ENCODE measurements around the gene RNF26. TPM values are rescaled to one million over a fixed set of nuclear protein-coding genes. Genes with fewer than 3 reads are reported as not detected.

Gene RNF26
- total RNA-seq, 1 donor from 2014 or later: 30.2 TPM

- Mint-ChIP-seq H3K36me3 (ENCODE audit: unreplicated experiment) (peaks cover 10% of the 10 kb centered on the region), H3K27me3 (ENCODE audit: unreplicated experiment) (no peaks in the 10 kb centered on the region), H3K27ac (ENCODE audit: unreplicated experiment) (peak overlapping the region; percentile 74), H3K4me1 (ENCODE audit: unreplicated experiment) (peaks cover 41% of the 10 kb centered on the region), H3K4me3 (ENCODE audit: unreplicated experiment) (peak overlapping the region; percentile 75), H3K9me3 (ENCODE audit: unreplicated experiment) (no peaks in the 10 kb centered on the region)
- TF ChIP-seq CTCF (IDR thresholded peaks at IDR 0.05): no peak
- peak; percentile 95 for DNase-seq (ENCODE audit: extremely low spot score, unreplicated experiment)
Observed at GRCh38 chr11:119316016-119316728, 18.2 kb upstream of the RNF26 start.

- H3K4me1 Mint-ChIP-seq (ENCODE audit: unreplicated experiment): peaks cover 48% of the 10 kb centered on the region
- H3K36me3 Mint-ChIP-seq (ENCODE audit: unreplicated experiment): peaks cover 8% of the 10 kb centered on the region
- no peak for DNase-seq (ENCODE audit: extremely low spot score, unreplicated experiment)
- H3K27ac Mint-ChIP-seq (ENCODE audit: unreplicated experiment): peak within 1 kb of the TSS; percentile 74
- no peak for TF ChIP-seq CTCF (IDR thresholded peaks at IDR 0.05)
- H3K27me3 Mint-ChIP-seq (ENCODE audit: unreplicated experiment): no peaks in the 10 kb centered on the region
- peak within 1 kb of the TSS; percentile 75 for H3K4me3 Mint-ChIP-seq (ENCODE audit: unreplicated experiment)
- no peaks in the 10 kb centered on the region for H3K9me3 Mint-ChIP-seq (ENCODE audit: unreplicated experiment)
Observed at GRCh38 chr11:119316729-119317591, 17.4 kb upstream of the RNF26 start, which contains the start of gene MCAM. Gene MCAM (minus strand): TSS chr11:119317130. CDS start chr11:119317101, 29 bp downstream.

- H3K27ac Mint-ChIP-seq (ENCODE audit: unreplicated experiment): peak overlapping the region; percentile 14
- H3K9me3 Mint-ChIP-seq (ENCODE audit: unreplicated experiment): no peaks in the 10 kb centered on the region
- H3K4me1 Mint-ChIP-seq (ENCODE audit: unreplicated experiment): peaks cover 48% of the 10 kb centered on the region
- no peaks in the 10 kb centered on the region for H3K27me3 Mint-ChIP-seq (ENCODE audit: unreplicated experiment)
- no peak for TF ChIP-seq CTCF (IDR thresholded peaks at IDR 0.05)
- DNase-seq (ENCODE audit: extremely low spot score, unreplicated experiment): no peak
- H3K36me3 Mint-ChIP-seq (ENCODE audit: unreplicated experiment): peaks cover 5% of the 10 kb centered on the region
- H3K4me3 Mint-ChIP-seq (ENCODE audit: unreplicated experiment): peak overlapping the region; percentile 14
Observed at GRCh38 chr11:119317592-119318239, 16.6 kb upstream of the RNF26 start.

GRCh38 chr11:119318240-119319135, 15.8 kb upstream of the RNF26 start:
- Mint-ChIP-seq H3K27me3 (ENCODE audit: unreplicated experiment) (no peaks in the 10 kb centered on the region), H3K27ac (ENCODE audit: unreplicated experiment) (peak overlapping the region; percentile 83), H3K36me3 (ENCODE audit: unreplicated experiment) (peaks cover 5% of the 10 kb centered on the region), H3K4me1 (ENCODE audit: unreplicated experiment) (peaks cover 48% of the 10 kb centered on the region), H3K4me3 (ENCODE audit: unreplicated experiment) (peak overlapping the region; percentile 4), H3K9me3 (ENCODE audit: unreplicated experiment) (no peaks in the 10 kb centered on the region)
- TF ChIP-seq CTCF (IDR thresholded peaks at IDR 0.05): no peak
- DNase-seq (ENCODE audit: extremely low spot score, unreplicated experiment): no peak

Data from osteocyte (in vitro differentiated cells).